ENCODE measurements around the gene GRIK1. TPM values are rescaled to one million over a fixed set of nuclear protein-coding genes. Genes with fewer than 3 reads are reported as not detected.

Gene GRIK1
- polyA plus RNA-seq, 1 donor from 2014 or later: 8.7 TPM

DNA sequence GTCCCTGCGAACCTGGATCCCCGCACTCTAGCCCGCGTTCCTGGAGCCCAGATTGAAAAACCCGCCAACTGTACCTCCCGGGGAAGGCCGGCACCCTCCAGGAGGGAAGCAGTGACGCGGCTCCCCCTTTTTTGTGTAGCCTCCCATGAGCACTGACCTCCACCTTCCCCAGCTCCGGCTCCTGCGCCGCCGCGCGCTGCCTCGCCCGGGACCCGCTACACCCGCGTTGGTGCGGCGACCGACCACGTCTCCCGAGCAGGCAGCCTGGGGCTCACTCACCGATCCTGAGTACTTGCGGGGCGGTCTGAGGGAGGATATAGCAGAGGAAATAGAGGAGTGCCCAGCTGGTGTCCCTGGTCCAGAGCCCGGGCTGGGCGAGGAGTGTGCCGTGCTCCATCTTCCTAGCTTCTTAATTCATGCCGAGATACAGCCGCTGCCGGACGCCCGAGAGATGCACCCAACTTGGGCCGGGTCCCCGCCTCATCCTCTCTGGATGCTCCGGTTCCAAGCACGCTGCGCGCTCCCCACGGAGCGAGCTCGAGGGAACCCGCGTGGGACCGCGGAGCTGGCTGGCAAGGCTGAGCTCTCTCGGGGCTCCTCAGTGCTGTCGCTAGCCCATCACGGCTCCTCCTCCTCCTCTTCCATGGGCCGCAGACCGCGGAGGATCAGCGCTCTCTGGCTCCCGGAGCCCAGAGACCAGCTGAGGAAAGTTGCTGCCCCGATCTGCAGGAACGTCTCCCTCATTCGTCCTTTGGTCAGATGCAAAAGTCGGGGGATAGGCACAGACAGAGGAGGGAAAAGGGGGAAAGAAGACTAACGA is 482 bp downstream of the GRIK1 start:
- Histone ChIP-seq H3K27ac (ENCODE audit: low read length) (no peak overlapping the region), H3K4me2 (ENCODE audit: low read length) (peak overlapping the region; percentile 95), H2AFZ (ENCODE audit: low read depth, low read length) (peak overlapping the region; percentile 17), H3K27me3 (ENCODE audit: insufficient read depth, low read depth, low read length) (peaks cover 38% of the 10 kb centered on the region), H3K9me2 (ENCODE audit: insufficient read depth, low read length) (no peaks in the 10 kb centered on the region), H3K9ac (ENCODE audit: low read length) (peak overlapping the region; percentile 60), H3K9me3 (ENCODE audit: low read length) (no peaks in the 10 kb centered on the region), H3F3A (ENCODE audit: insufficient read depth, low read length, poor library complexity, severe bottlenecking) (peaks cover 7% of the 10 kb centered on the region), H3K4me3 (ENCODE audit: low read length) (peak overlapping the region; percentile 85), H3K36me3 (ENCODE audit: insufficient read depth, low read length) (no peaks in the 10 kb centered on the region), H3K79me2 (replicated peaks; ENCODE audit: insufficient read depth, low read length) (no peaks in the 10 kb centered on the region), H4K20me1 (ENCODE audit: insufficient read depth) (no peaks in the 10 kb centered on the region)
- TF ChIP-seq EZH2 (IDR thresholded peaks at IDR 0.05; ENCODE audit: borderline replicate concordance, insufficient read depth, low read length, poor library complexity, severe bottlenecking): no peak
- TF ChIP-seq MXI1 (conservative IDR thresholded peaks at IDR 0.05; ENCODE audit: poor library complexity, severe bottlenecking): peak; percentile 50
- TF ChIP-seq EP300 (conservative IDR thresholded peaks at IDR 0.05; ENCODE audit: poor library complexity, severe bottlenecking): no peak
- no peak for TF ChIP-seq RAD21 (conservative IDR thresholded peaks at IDR 0.05)
- TF ChIP-seq TAF1 (IDR thresholded peaks at IDR 0.05; ENCODE audit: low read depth): no peak

DNA sequence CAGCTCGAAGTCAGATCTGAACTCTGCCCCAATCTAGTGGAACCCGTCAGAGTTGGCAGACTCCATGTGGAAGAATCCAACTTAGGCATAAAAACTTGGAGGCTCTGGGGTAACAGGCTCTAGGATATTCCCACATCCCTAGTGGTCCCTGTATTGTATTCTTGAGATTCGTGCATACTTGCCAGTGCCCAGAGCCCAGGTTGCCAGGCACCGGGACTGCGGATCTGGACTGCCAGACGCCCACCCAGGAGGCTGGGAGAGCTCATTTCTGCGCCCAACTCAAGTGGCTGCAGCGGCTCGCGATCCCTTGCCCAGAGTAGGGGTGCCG is 1.1 kb downstream of the GRIK1 start:
- H3K36me3 ChIP-seq (ENCODE audit: insufficient read depth, low read length): no peaks in the 10 kb centered on the region
- peak overlapping the region; percentile 17 for H2AFZ ChIP-seq (ENCODE audit: low read depth, low read length)
- peak overlapping the region; percentile 95 for H3K4me2 ChIP-seq (ENCODE audit: low read length)
- peak overlapping the region; percentile 60 for H3K9ac ChIP-seq (ENCODE audit: low read length)
- H3K9me3 ChIP-seq (ENCODE audit: low read length): no peaks in the 10 kb centered on the region
- H3K9me2 ChIP-seq (ENCODE audit: insufficient read depth, low read length): no peaks in the 10 kb centered on the region
- no peaks in the 10 kb centered on the region for H4K20me1 ChIP-seq (ENCODE audit: insufficient read depth)
- H3K4me3 ChIP-seq (ENCODE audit: low read length): peak overlapping the region; percentile 85
- H3K27me3 ChIP-seq (ENCODE audit: insufficient read depth, low read depth, low read length): peaks cover 38% of the 10 kb centered on the region
- H3K27ac ChIP-seq (ENCODE audit: low read length): no peak overlapping the region
- TF ChIP-seq EZH2 (IDR thresholded peaks at IDR 0.05; ENCODE audit: borderline replicate concordance, insufficient read depth, low read length, poor library complexity, severe bottlenecking) (no peak), POLR2AphosphoS5 (IDR thresholded peaks at IDR 0.05) (no peak), EP300 (conservative IDR thresholded peaks at IDR 0.05; ENCODE audit: poor library complexity, severe bottlenecking) (no peak), TAF1 (IDR thresholded peaks at IDR 0.05; ENCODE audit: low read depth) (no peak), SMC3 (conservative IDR thresholded peaks at IDR 0.05; ENCODE audit: poor library complexity) (no peak), RAD21 (conservative IDR thresholded peaks at IDR 0.05) (no peak), MXI1 (conservative IDR thresholded peaks at IDR 0.05; ENCODE audit: poor library complexity, severe bottlenecking) (no peak), CTCF (IDR thresholded peaks at IDR 0.05; ENCODE audit: poor library complexity, severe bottlenecking) (no peak)
- TF ChIP-seq, protein P1, sequence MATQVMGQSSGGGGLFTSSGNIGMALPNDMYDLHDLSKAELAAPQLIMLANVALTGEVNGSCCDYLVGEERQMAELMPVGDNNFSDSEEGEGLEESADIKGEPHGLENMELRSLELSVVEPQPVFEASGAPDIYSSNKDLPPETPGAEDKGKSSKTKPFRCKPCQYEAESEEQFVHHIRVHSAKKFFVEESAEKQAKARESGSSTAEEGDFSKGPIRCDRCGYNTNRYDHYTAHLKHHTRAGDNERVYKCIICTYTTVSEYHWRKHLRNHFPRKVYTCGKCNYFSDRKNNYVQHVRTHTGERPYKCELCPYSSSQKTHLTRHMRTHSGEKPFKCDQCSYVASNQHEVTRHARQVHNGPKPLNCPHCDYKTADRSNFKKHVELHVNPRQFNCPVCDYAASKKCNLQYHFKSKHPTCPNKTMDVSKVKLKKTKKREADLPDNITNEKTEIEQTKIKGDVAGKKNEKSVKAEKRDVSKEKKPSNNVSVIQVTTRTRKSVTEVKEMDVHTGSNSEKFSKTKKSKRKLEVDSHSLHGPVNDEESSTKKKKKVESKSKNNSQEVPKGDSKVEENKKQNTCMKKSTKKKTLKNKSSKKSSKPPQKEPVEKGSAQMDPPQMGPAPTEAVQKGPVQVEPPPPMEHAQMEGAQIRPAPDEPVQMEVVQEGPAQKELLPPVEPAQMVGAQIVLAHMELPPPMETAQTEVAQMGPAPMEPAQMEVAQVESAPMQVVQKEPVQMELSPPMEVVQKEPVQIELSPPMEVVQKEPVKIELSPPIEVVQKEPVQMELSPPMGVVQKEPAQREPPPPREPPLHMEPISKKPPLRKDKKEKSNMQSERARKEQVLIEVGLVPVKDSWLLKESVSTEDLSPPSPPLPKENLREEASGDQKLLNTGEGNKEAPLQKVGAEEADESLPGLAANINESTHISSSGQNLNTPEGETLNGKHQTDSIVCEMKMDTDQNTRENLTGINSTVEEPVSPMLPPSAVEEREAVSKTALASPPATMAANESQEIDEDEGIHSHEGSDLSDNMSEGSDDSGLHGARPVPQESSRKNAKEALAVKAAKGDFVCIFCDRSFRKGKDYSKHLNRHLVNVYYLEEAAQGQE (IDR thresholded peaks at IDR 0.05; ENCODE audit: borderline replicate concordance): no peak
- peaks cover 7% of the 10 kb centered on the region for H3F3A ChIP-seq (ENCODE audit: insufficient read depth, low read length, poor library complexity, severe bottlenecking)
- no peaks in the 10 kb centered on the region for H3K79me2 ChIP-seq (replicated peaks; ENCODE audit: insufficient read depth, low read length)
